HCEC 1CT (cell line): Measurements from ENCODE around the gene CELA3B.
A peak's percentile ranks its signal among the peaks of the same experiment; 100 is the strongest.
"Not testable (repeated sequence)": the region's sequence is repeated elsewhere in the genome, so short reads cannot be mapped to it uniquely, and the experiment has no call there.

Experiments
- DNase-seq: peaks from one replicate; pipeline ENCODE4 v3.0.0-alpha.2; 2017

The CELA3B gene

GRCh38 chr1:21976703-21977239, at the start of gene CELA3B:
Gene CELA3B (plus strand): TSS chr1:21977022. CDS start chr1:21977040, 18 bp downstream.
- not testable (repeated sequence) for DNase-seq

GRCh38 chr1:21927533-21928237, 49.1 kb upstream of the CELA3B start:
- peak; percentile 50 for DNase-seq

GRCh38 chr1:21930080-21930571, 46.7 kb upstream of the CELA3B start:
- no peak for DNase-seq

GRCh38 chr1:21930629-21931170, 46.1 kb upstream of the CELA3B start:
- no peak for DNase-seq

- peak; percentile 93 for DNase-seq
Measured at GRCh38 chr1:21931171-21932093, 45.4 kb upstream of the CELA3B start.

GRCh38 chr1:21932127-21932526, 44.7 kb upstream of the CELA3B start:
- DNase-seq, result peak; percentile 85

GRCh38 chr1:21933397-21934248, 43.2 kb upstream of the CELA3B start:
- DNase-seq, result no peak

- no peak for DNase-seq
Measured at GRCh38 chr1:21935393-21935804, 41.4 kb upstream of the CELA3B start.

- DNase-seq, result no peak
Measured at GRCh38 chr1:21935891-21936365, 40.9 kb upstream of the CELA3B start.

- peak; percentile 32 for DNase-seq
Measured at GRCh38 chr1:21936366-21937031, 40.3 kb upstream of the CELA3B start.

GRCh38 chr1:21937034-21937371, 39.8 kb upstream of the CELA3B start, which contains the start of gene HSPG2:
Gene HSPG2 (minus strand): TSS chr1:21937310. CDS start chr1:21937217, 93 bp downstream.
- DNase-seq, result no peak

- DNase-seq, result peak; percentile 80
Measured at GRCh38 chr1:21937372-21938121, 39.3 kb upstream of the CELA3B start.

GRCh38 chr1:21938732-21939538, 37.9 kb upstream of the CELA3B start:
- DNase-seq, result no peak

- DNase-seq, result peak; percentile 88
Measured at GRCh38 chr1:21939650-21940374, 37.0 kb upstream of the CELA3B start.

- no peak for DNase-seq
Measured at GRCh38 chr1:21940492-21940891, 36.3 kb upstream of the CELA3B start.

GRCh38 chr1:21941370-21941769, 35.5 kb upstream of the CELA3B start:
- DNase-seq, result no peak

- DNase-seq, result no peak
Measured at GRCh38 chr1:21942464-21942863, 34.4 kb upstream of the CELA3B start.

GRCh38 chr1:21942959-21943640, 33.7 kb upstream of the CELA3B start:
- peak; percentile 67 for DNase-seq

- no peak for DNase-seq
Measured at GRCh38 chr1:21944733-21945073, 32.1 kb upstream of the CELA3B start.
